Prostate gland (tissue), 2 donors: Measurements from ENCODE around the gene CDK16. TPM values are rescaled to one million over a fixed set of nuclear protein-coding genes. Genes with fewer than 3 reads are reported as not detected.
A peak's percentile ranks its signal among the peaks of the same experiment; 100 is the strongest.

ENCODE experiments used
- DNase-seq: peaks from one replicate; pipeline ENCODE4 v3.0.0-alpha.2; 2019; ENCODE audit warnings: low spot score
- H3K27ac ChIP-seq, 2 donors: fragments of 200-600 bp; sonication (generic); 2 replicates each; pipeline ENCODE4 v1.5.1; 2017 to 2019
- H3K27me3 ChIP-seq: fragments of 200-600 bp; sonication (generic); replicated peaks from 2 replicates; pipeline ENCODE4 v1.5.1; 2019; ENCODE audit not compliant: insufficient read depth
- H3K36me3 ChIP-seq, 2 donors: fragments of 200-600 bp; sonication (generic); 1 replicate in 1 of 2; 2 replicates in 1 of 2; pipeline versions ENCODE4 v1.5.1 to v1.8.1; 2017 to 2019
- H3K4me1 ChIP-seq: fragments of 200-600 bp; sonication (generic); replicated peaks from 2 replicates; pipeline ENCODE4 v1.5.1; 2019
- H3K4me3 ChIP-seq, 2 donors: fragments of 200-600 bp; sonication (generic); 2 replicates each; pipeline ENCODE4 v1.5.1; 2017 to 2019
- H3K9me3 ChIP-seq: fragments of 200-600 bp; sonication (generic); 2 replicates; pipeline ENCODE4 v1.5.1; 2017
- CTCF ChIP-seq, 4 experiments: fragments of 200-600 bp in 2 of 4; fragments of 450-650 bp in 2 of 4; sonication (generic) in 2 of 4; IDR thresholded peaks; 1 replicate in 3 of 4; 2 replicates in 1 of 4; pipeline ENCODE4 v1.5.1; 2016 to 2019; ENCODE audit warnings: antibody characterized with exemption in 4 of 4, mild to moderate bottlenecking in 2 of 4, moderate library complexity in 2 of 4
- POLR2A ChIP-seq: fragments of 450-650 bp; IDR thresholded peaks from one replicate; pipeline ENCODE4 v1.6.1; 2016; ENCODE audit warnings: antibody characterized with exemption, mild to moderate bottlenecking
- POLR2AphosphoS5 ChIP-seq: sonication (generic); formaldehyde crosslinking; IDR thresholded peaks from one replicate; pipeline ENCODE4 v1.6.1; 2017; ENCODE audit warnings: antibody characterized with exemption
- WGBS: methylation state at CpG from one replicate; pipeline ENCODE4 v1.1.5; 2018; 5-methylcytosine and 5-hydroxymethylcytosine counted together
- intact Hi-C: fragments of 100-400 bp; cut with DNase I; formaldehyde crosslinking; loops from one replicate; pipeline ENCODE4 v1.14.2; 2022
- total RNA-seq, 2 donors: library from RNA; depleted of rRNA; stranded (reverse); fragments of >200 nt; gene quantifications; one replicate each; pipeline ENCODE4 v1.1.0, GENCODE V29; 2016

CDK16 gene
- total RNA-seq, 2 donors from 2014 or later = 63.5 to 173 TPM

- WGBS = 98% methylated on average over 7 of the region's 27 CpGs
Measured at GRCh38 chrX:47186096-47186740, 32.3 kb upstream of the CDK16 start.

GRCh38 chrX:47187106-47187677 lies 31.3 kb upstream of the CDK16 start:
- intact Hi-C loops = no loop called here
- Histone ChIP-seq H3K36me3 (no peaks in the 10 kb centered on the region), H3K27me3 (no peaks in the 10 kb centered on the region), H3K4me1 (no peaks in the 10 kb centered on the region), H3K4me3 (no peak overlapping the region), H3K9me3 (no peaks in the 10 kb centered on the region), H3K27ac (no peak overlapping the region)
- no peak for DNase-seq
- TF ChIP-seq CTCF (IDR thresholded peaks at IDR 0.05) (no peak), POLR2A (no peak), POLR2AphosphoS5 (no peak)
- WGBS = 83% methylated on average over 4 of the region's 4 CpGs

More at GRCh38 chrX:47186096-47186740, 32.3 kb upstream of the CDK16 start:
- Histone ChIP-seq H3K27me3 (no peaks in the 10 kb centered on the region), H3K9me3 (no peaks in the 10 kb centered on the region), H3K4me3 (no peak overlapping the region), H3K4me1 (no peaks in the 10 kb centered on the region), H3K36me3 (no peaks in the 10 kb centered on the region), H3K27ac (no peak overlapping the region)
- DNase-seq = no peak
- no peak for TF ChIP-seq POLR2A
- no peak for TF ChIP-seq POLR2AphosphoS5
- no peak for TF ChIP-seq CTCF (IDR thresholded peaks at IDR 0.05)
- intact Hi-C loops = no loop called here

GRCh38 chrX:47189906-47190305 lies 28.6 kb upstream of the CDK16 start:
- intact Hi-C loops = loop anchor here (5.0 kb wide), 2 partner anchors 177 to 192 kb away; no protein-coding TSS in a partner anchor
- no peak for TF ChIP-seq POLR2A
- no peak for TF ChIP-seq POLR2AphosphoS5
- TF ChIP-seq CTCF (IDR thresholded peaks at IDR 0.05) = no peak
- Histone ChIP-seq H3K27me3 (no peaks in the 10 kb centered on the region), H3K9me3 (no peaks in the 10 kb centered on the region), H3K36me3 (no peaks in the 10 kb centered on the region), H3K27ac (no peak overlapping the region), H3K4me3 (no peak overlapping the region), H3K4me1 (no peaks in the 10 kb centered on the region)
- WGBS = 78% methylated on average over 19 of the region's 19 CpGs
- DNase-seq = no peak

GRCh38 chrX:47190445-47191269 lies 27.8 kb upstream of the CDK16 start:
- H3K36me3 ChIP-seq = no peaks in the 10 kb centered on the region
- no peaks in the 10 kb centered on the region for H3K27me3 ChIP-seq
- WGBS = 3% methylated on average over 33 of the region's 40 CpGs
- no peaks in the 10 kb centered on the region for H3K9me3 ChIP-seq
- intact Hi-C loops = loop anchor here (5.0 kb wide), 2 partner anchors 177 to 192 kb away; no protein-coding TSS in a partner anchor
- TF ChIP-seq CTCF (IDR thresholded peaks at IDR 0.05) (peak in 1 of 4 experiments; percentile 17), POLR2AphosphoS5 (peak; percentile 77), POLR2A (peak; percentile 24)
- peak; percentile 73 for DNase-seq
- H3K27ac ChIP-seq = peak overlapping the region; percentile 45 to 48
- H3K4me3 ChIP-seq = peak overlapping the region; percentile 34 to 36
- H3K4me1 ChIP-seq = no peaks in the 10 kb centered on the region
